ENCODE measurements around the gene MBOAT7.

GRCh38 chr19:54149021-54149812 is 40.2 kb downstream of the MBOAT7 start:
- TF ChIP-seq CTCF (IDR thresholded peaks at IDR 0.05; ENCODE audit: poor library complexity, severe bottlenecking) = no peak
- no peak for TF ChIP-seq EP300 (conservative IDR thresholded peaks at IDR 0.05; ENCODE audit: poor library complexity, severe bottlenecking)
- TF ChIP-seq EZH2 (IDR thresholded peaks at IDR 0.05; ENCODE audit: borderline replicate concordance, insufficient read depth, low read length, poor library complexity, severe bottlenecking) = no peak
- no peak for TF ChIP-seq RAD21 (conservative IDR thresholded peaks at IDR 0.05)
- no peak for TF ChIP-seq POLR2AphosphoS5 (IDR thresholded peaks at IDR 0.05)
- no peak for TF ChIP-seq REST (IDR thresholded peaks at IDR 0.05; ENCODE audit: borderline replicate concordance)

All from neural cell (in vitro differentiated cells).